Measurements from ENCODE around the gene PAX8.

Gene PAX8

GRCh38 chr2:113211226-113212105, 67.3 kb downstream of the PAX8 start:
- TF ChIP-seq CEBPB (IDR thresholded peaks at IDR 0.05) (no peak), ZBTB7A (IDR thresholded peaks at IDR 0.05; ENCODE audit: low read depth) (no peak), NFIC (IDR thresholded peaks at IDR 0.05) (no peak), EP300 (IDR thresholded peaks at IDR 0.05; ENCODE audit: borderline replicate concordance) (no peak; the same call in 1 of the 2 replicates), FOXM1 (IDR thresholded peaks at IDR 0.05; ENCODE audit: borderline replicate concordance, low read depth) (no peak), REST (IDR thresholded peaks at IDR 0.05; ENCODE audit: low read depth) (no peak), MAX (IDR thresholded peaks at IDR 0.05) (no peak), EGR1 (IDR thresholded peaks at IDR 0.05) (no peak), TCF12 (IDR thresholded peaks at IDR 0.05; ENCODE audit: low read depth) (no peak), TAF1 (IDR thresholded peaks at IDR 0.05; ENCODE audit: low read depth) (no peak), TEAD4 (IDR thresholded peaks at IDR 0.05) (no peak; the same call in 1 of the 2 replicates), CREB1 (IDR thresholded peaks at IDR 0.05; ENCODE audit: low read depth) (no peak), RAD21 (IDR thresholded peaks at IDR 0.05; ENCODE audit: low read depth) (no peak), YY1 (IDR thresholded peaks at IDR 0.05; ENCODE audit: low read depth) (no peak), USF1 (IDR thresholded peaks at IDR 0.05) (no peak)

- TF ChIP-seq FOXM1 (IDR thresholded peaks at IDR 0.05; ENCODE audit: borderline replicate concordance, low read depth) (no peak), YY1 (IDR thresholded peaks at IDR 0.05; ENCODE audit: low read depth) (no peak), USF1 (IDR thresholded peaks at IDR 0.05) (no peak), CREB1 (IDR thresholded peaks at IDR 0.05; ENCODE audit: low read depth) (no peak), RAD21 (IDR thresholded peaks at IDR 0.05; ENCODE audit: low read depth) (no peak), NFIC (IDR thresholded peaks at IDR 0.05) (no peak), TCF12 (IDR thresholded peaks at IDR 0.05; ENCODE audit: low read depth) (no peak), TAF1 (IDR thresholded peaks at IDR 0.05; ENCODE audit: low read depth) (no peak), MAX (IDR thresholded peaks at IDR 0.05) (no peak), REST (IDR thresholded peaks at IDR 0.05; ENCODE audit: low read depth) (no peak), EP300 (IDR thresholded peaks at IDR 0.05; ENCODE audit: borderline replicate concordance) (no peak)
These were observed 69.0 kb downstream of the PAX8 start for GRCh38 chr2:113209646-113210171.

- no peak for TF ChIP-seq TCF12 (IDR thresholded peaks at IDR 0.05; ENCODE audit: low read depth)
- peak; percentile 77 for TF ChIP-seq NFIC (IDR thresholded peaks at IDR 0.05)
- TF ChIP-seq YY1 (IDR thresholded peaks at IDR 0.05; ENCODE audit: low read depth): no peak
- no peak for TF ChIP-seq FOXM1 (IDR thresholded peaks at IDR 0.05; ENCODE audit: borderline replicate concordance, low read depth)
- no peak for TF ChIP-seq REST (IDR thresholded peaks at IDR 0.05; ENCODE audit: low read depth)
- no peak for TF ChIP-seq USF1 (IDR thresholded peaks at IDR 0.05)
- TF ChIP-seq CREB1 (IDR thresholded peaks at IDR 0.05; ENCODE audit: low read depth): no peak
- peak; percentile 25; the same call in 1 of the 2 replicates for TF ChIP-seq MAX (IDR thresholded peaks at IDR 0.05)
- TF ChIP-seq EP300 (IDR thresholded peaks at IDR 0.05; ENCODE audit: borderline replicate concordance): peak; percentile 25; the same call in 1 of the 2 replicates
- TF ChIP-seq RAD21 (IDR thresholded peaks at IDR 0.05; ENCODE audit: low read depth): no peak
- TF ChIP-seq CEBPB (IDR thresholded peaks at IDR 0.05): no peak
- TF ChIP-seq TEAD4 (IDR thresholded peaks at IDR 0.05): peak; percentile 59; the same call in 1 of the 2 replicates
- TF ChIP-seq ZBTB7A (IDR thresholded peaks at IDR 0.05; ENCODE audit: low read depth): no peak
- no peak for TF ChIP-seq EGR1 (IDR thresholded peaks at IDR 0.05)
- no peak for TF ChIP-seq TAF1 (IDR thresholded peaks at IDR 0.05; ENCODE audit: low read depth)
These were observed 69.6 kb downstream of the PAX8 start for GRCh38 chr2:113209011-113209645.
